ENCODE data around the gene ZYX.

The ZYX gene, protein sequence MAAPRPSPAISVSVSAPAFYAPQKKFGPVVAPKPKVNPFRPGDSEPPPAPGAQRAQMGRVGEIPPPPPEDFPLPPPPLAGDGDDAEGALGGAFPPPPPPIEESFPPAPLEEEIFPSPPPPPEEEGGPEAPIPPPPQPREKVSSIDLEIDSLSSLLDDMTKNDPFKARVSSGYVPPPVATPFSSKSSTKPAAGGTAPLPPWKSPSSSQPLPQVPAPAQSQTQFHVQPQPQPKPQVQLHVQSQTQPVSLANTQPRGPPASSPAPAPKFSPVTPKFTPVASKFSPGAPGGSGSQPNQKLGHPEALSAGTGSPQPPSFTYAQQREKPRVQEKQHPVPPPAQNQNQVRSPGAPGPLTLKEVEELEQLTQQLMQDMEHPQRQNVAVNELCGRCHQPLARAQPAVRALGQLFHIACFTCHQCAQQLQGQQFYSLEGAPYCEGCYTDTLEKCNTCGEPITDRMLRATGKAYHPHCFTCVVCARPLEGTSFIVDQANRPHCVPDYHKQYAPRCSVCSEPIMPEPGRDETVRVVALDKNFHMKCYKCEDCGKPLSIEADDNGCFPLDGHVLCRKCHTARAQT

DNA sequence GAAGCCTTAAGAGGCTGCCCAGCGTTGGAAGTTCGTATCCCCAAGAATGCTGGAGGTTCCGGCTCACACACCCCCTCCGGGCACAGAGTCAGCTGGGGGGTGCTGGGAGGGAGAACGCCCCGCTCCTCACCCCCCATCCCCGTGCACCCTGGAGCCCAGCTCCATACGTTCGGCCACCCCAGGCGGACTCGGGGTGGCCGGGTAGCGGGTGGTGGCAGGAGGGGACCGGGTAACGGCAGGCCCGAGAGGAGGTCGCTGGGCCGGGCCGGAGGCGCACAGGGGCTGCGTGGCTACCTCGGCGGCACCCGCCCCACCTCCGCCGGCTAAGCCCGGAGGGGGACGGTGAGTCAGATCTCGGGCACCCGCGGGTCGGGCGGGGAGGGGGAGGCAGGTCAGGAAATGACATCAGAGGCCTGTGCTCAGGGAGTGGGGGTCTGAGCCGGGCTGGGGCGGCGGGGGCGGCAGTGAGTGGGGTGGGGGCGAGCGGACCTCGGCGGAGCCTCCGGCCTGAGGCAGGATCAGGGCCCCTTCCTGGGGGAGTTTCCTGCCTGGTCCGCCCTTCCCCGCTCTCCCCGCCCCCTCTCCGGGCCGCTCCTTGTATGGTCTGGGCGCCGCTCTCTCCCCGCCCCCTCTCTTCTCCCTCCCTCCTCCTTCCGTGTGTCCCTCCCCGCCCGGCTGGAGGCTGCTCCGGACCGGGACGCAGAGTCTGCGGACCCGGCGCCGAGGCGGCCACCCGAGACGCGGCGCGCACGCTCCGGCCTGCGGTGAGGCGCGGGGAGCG, at the start of gene ZYX:
ZYX (plus strand) TSS at position 700 of the 781 bp plus-strand sequence. CDS start 227 bp downstream, outside the sequence.
- DNase-seq (ENCODE audit: low spot score) = peak; percentile 87

DNA sequence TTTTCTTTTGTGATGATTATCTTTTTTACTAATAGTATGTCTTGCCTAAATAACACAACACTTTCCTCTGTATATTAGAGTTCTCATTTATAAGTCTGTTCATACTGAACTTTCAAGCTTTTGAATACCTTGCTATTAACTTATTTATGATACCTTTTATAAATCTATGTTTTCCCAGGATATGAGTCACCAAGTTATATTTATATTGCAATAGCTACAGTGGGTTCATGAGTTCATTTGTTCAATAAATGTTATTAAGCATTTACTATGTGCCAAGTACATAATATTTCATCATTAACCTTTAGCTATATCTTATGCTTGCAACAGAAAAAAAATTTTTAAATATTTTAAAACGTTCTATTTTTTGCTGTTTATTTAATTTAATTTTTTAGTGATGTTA, 46.9 kb upstream of the ZYX start:
- no peak for DNase-seq (ENCODE audit: low spot score)

DNA sequence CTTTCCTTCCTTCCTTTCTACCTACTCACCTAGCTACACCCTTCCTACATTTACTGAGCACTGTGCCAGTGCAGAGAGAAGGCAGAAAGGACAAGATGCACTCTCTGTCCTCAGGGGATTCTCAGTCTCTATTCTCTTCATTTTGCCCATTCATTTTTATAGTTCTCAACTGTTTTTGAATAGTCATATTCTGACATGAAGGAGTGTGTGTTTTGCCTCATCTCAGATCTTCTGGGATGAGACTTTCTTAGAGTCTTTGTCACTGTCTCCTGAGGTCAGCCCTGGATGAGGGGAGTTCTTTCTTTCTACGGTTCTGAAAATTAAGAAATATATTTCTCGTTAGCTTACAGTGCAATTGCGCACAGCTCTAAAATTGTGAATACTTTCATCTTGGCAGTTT, 43.9 kb upstream of the ZYX start:
- no peak for DNase-seq (ENCODE audit: low spot score)

DNA sequence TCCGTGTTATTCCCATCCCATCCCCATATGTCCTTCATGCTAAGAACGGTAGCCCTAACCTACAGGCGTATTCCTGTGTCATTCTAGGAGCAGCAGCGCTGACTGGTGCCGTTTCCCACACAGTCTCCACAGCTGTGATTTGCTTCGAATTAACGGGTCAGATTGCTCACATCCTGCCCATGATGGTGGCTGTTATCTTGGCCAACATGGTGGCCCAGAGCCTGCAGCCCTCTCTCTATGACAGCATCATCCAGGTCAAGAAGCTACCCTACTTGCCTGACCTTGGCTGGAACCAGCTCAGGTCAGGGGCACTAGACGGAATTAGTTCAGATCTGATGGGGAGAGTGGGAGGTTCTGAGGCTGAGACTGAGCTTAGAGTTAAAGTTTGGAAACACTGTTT, 39.3 kb upstream of the ZYX start:
- no peak for DNase-seq (ENCODE audit: low spot score)

DNA sequence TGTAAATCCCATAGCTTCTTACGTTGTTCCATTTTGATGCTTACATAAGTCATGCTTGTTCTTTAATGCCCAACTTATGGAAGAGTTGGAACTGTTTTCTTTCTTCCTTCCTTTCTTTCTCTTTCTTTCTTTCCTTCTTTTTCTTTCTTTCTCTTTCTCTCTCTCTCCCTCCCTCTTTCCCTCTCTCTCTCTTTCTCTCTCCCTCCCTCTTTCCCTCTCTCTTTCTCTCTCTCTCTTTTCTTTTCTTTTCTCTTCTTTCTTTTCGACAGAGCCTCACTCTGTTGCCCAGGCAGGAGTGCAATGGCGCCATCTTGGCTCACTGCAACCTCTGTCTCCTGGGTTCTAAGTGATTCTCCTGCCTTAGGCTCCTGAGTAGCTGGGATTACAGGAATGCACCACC, 37.5 kb upstream of the ZYX start:
- DNase-seq (ENCODE audit: low spot score) = no peak

DNA sequence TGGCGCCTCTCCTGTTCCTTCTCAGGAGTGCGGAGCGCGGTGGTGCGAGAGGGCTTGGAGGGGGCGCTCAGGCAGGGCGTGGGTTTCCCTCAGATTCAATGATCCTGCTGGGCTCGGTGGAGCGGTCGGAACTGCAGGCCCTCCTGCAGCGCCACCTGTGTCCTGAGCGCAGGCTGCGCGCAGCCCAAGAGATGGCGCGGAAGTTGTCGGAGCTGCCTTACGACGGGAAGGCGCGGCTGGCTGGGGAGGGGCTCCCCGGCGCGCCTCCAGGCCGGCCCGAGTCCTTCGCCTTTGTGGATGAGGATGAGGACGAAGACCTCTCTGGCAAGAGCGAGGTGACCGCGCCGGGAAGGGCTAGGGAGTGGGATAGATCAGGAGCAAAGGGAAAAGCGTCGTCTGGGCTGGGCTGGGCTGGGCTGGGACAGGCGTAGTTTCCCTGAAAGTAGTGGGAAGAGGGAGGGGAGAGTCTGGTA, 35.7 kb upstream of the ZYX start:
- no peak for DNase-seq (ENCODE audit: low spot score)

DNA sequence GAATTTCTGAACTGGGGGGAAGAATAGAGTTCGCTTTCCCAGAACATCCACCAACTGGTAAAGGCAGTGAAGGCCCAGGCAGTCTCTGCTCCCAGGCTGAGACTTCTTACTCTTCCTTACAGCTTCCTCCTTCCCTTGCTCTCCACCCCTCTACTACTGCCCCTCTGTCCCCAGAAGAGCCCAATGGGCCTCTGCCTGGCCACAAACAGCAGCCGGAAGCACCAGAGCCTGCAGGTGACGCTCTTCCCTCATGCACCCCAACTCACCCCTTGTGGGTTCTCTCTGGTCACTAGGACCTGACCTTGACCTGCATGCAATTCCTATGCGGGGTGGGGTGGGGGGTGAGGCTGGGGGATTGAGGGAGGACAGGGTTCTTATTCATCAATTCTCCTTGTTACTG, 35.1 kb upstream of the ZYX start:
- DNase-seq (ENCODE audit: low spot score) = no peak

DNA sequence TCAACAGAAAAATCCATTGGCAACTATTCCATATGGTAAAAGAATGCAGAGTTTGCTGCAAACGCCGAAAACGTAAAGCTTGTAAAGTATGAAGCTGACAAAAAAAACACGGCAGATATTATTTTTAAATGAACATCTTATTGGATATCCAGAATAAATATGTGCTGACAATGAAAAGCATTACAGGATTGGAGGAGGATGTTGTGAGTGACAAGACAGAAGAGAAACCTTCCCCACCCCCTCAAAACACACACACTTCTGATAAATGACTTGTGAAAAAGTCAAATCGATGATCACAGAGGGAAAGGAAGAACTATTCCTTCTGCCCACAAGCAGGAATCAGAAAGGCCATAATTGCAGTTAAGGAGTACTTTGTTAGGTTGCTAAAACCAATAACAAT, 33.2 kb upstream of the ZYX start:
- DNase-seq (ENCODE audit: low spot score) = no peak

DNA sequence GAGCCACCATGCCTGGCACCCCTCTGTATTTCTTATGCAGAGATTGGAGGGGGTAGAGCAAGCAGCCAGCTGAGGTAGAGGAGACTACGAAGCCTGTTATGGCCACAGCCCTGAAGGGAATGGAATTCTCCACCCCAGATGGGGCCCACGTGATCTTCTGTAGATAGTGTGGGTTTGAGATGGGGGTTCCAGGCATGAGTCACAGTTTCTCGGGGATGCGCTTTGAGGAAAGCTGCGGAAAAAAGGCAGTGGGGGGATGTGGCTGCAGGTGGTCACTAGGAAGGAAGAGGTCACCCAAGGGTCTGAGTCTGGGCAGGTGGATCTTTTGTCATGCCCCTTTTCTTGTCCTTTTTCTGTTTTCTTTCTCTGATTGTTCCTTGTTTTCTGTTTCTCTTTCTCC, 30.1 kb upstream of the ZYX start:
- no peak for DNase-seq (ENCODE audit: low spot score)

DNA sequence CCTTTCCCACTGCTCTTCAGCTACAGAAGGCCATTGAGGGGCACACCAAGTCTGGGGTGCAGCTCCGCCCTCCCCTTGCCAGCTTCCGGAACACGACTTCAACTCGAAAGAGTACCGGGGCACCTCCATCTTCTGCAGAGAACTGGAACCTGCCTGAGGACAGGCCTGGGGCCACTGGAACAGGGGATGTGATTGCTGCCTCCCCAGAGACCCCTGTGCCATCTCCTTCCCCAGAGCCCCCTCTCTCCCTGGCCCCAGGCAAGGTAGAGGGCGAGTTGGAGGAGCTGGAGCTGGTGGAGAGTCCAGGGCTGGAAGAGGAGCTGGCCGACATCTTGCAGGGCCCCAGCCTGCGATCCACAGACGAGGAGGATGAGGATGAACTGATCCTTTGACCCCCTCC, 29.6 kb upstream of the ZYX start:
- no peak for DNase-seq (ENCODE audit: low spot score)

DNA sequence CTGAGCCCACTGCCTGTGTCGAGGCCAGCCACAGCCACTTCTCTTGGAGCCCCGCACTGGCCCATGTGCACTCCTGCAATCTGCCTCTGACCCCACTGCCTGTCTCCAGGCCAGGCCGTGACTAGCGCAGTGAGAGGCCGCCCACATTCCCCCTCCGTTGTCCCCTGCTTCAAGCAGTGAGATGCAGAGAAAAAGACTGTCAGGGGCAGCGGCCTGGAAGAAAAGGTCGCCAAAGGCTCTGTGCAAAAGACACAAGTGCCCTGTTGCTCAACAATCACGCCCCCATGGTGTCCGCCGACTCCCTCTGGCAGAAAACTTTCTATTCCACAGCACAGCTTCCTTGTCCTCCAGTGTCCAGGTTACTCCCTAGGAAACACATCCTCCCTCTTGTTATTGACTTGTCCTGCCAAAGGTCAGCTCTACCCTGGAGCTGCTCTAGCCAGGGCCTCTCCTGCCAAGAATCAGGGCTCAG, 28.6 kb upstream of the ZYX start:
- DNase-seq (ENCODE audit: low spot score) = no peak

DNA sequence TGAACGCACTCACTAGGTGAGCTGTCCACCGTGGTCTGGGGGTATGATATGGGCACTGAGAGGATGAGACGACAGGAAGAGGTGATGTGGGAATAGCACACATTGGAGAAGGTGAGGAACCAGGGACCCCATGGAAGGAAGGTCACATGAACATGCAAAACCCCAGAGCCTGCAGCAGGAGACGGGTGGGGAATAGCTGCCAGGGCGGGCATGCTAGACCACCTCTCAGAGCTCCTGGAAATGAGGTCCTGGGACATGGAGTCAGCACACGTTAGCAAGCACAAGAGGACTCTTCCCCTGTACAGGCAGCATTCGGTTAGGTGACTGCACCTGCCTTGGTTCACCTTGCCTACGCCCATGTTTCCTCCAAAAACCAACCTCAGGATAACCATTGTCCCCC, 26.8 kb upstream of the ZYX start:
- no peak for DNase-seq (ENCODE audit: low spot score)

DNA sequence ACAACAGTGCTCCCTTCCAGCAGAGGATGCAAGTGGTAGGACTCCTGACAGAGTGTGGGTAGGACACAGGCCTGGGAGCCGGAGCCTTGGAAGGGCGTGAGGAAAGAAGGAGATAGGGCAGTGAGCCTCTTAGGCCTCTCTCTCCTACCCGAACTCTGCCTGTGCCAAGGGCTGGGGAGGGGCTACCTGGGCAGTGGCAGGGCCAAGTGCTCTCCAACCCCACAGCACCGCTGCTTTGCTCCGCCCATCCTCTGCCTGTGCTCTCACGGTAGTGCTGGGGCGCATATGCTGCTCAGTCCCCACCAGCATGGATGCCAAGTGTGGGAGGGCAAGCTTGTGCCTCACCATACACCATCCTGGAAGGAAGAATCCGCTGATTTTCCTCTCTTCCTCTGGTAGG, 26.2 kb upstream of the ZYX start:
- DNase-seq (ENCODE audit: low spot score) = no peak

DNA sequence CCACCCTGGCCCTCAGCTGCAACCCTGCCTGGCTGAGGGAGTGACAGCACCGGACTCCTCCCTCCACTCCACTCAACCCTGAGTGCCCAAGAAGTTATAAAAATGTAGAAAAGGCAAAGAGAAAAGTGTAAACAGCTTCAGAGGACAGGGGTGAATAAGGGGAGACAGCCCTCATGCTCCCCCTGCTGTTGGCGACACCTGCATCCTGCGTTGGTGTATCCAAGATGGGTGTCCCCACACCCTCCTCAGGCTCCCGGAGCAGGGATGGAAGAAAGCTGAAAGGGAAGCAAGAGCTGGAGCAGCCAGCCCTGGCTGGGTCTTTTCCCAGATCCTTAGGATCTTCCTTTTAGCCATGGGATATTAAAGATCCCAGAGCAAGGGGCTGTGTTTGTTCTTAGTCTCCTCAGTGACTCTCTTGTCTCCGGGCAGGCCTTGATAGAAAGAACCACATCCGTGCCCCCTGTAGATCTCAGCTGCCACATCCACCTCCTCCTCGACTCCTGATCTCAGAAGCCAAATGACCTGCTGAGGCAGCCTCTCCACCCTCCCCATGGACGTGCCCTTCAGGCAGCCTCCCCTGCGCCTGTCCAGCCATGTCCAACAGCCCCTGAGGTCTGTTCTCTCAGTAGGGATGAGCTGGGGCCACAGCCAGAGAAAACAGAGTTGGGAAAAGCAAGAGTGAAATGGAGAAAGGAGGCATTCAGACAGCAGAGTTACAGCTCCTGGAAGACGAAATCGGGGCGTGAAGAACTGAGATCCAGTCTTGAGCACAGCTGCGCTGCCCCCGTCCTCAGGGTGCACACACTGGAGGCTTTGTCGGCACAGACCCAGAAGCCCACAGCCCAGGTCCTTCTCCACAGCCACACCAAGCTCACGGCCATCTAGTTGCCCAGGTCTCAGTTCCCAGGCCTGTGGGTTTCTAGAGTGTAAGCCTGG, 25.4 kb upstream of the ZYX start:
- no peak for DNase-seq (ENCODE audit: low spot score)

DNA sequence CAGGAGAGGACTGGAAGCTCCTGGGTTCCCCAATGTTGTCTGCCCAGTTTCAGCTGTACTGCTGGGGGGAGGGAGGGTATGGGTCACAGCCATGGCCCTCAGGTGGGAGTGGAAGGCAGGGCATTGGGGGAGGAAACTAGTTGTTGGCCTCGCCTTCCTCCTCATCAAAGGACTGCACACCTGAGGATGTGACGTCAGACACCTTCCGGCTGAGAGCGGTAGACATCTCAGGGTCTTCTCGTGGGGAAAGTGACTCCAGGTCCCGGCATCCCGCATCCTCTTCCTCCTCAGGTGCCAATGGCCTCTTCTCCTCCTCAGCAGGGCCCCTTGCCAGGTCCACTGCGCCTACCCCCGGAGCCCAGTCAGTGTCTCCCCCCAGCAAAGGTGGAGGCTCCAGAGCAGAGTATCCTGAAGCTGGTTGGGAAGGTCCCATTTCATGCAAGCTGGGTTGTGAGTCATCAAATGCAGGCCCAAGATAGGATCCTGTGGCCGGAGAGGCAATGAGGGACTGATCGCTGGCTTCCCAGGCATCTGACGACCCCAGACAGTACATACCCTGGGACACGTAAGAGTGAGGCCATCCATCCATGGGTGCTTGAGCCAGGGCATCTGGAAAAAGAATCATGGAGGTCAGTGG, 24.6 kb upstream of the ZYX start:
- no peak for DNase-seq (ENCODE audit: low spot score)

DNA sequence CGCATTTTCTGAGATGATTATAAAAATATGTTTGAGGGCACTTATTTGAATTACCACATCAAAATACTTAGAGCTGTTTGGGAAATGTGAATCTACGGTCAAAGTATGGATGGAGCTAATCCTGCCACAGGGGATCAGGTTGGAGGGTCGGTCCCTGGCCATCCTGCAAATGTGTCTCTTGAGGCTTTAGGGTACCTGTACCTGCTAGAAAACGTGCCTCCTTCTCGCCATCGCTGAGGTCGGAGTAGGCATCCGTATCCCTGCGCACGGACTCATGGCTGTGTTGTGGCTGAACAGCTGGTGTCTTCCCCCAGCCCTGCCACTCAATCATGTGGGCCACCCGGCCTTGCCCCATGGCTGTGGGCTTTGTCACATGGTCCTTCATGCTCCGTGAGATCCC, 22.5 kb upstream of the ZYX start:
- DNase-seq (ENCODE audit: low spot score) = no peak

DNA sequence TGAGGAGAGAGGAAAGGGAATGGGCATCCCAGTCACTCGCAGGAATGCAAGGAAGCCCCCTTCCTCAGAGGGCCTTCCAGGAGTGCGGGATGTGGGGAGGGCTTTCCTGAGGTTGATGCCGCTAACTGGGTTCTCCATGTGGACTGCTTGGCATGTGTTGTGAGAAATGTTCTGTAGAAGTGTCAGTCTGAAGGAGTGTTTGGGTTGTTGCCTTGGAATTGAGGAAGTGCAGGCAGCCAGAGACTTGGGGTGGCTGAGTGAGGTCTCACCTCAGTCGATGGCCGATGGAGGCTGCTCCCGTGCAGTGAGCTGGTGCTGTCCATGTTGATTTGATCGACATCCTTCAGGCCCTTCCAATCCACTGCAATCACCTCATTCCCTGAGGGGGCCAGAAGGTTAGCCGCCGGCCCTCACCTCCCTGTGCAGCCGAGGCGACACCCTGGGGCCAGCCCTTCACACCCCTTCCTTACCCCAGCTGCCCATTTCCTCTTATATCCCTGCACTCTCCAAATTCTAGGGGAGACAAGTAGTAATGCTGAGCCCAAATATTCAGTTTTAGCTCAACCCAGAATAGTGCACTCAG, 21.3 kb upstream of the ZYX start:
- no peak for DNase-seq (ENCODE audit: low spot score)

DNA sequence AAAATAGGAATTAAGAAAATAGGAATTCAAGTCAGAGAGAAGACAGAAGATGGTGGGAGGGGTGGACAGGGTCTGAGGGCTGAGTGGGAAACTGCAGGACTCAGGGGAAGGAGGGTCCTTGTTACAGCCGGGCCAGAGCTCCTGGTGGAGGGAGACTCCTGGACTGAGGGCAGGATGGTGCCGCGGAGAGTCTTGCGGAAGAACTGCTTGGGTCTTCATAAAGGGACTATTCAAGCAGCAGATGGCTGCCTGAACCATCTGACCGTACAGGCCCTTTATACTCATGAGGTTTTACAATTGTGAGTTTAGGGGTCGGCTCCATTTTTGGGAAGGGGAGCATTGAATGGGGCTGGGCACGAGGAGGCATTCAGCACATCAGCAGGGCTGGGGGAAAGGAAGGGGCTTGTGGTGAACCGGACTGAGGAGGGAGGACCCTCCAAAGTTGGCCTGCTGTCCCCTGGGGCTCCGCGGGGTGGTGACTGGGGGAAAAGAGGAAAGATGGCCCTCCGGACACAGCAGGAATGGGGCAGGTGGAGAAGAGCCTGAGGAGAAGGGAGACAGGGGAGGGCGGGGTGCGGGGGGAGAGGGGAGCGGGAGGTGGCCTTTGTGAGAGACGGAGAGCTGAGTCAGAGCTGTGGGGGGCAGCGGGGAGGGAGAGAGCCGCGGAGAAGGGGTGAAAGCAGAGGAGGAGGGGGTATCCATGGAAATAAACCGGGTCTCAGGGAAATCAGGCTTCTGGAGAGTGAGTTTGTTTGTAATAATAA, 20.2 kb upstream of the ZYX start:
- peak; percentile 66 for DNase-seq (ENCODE audit: low spot score)

DNA sequence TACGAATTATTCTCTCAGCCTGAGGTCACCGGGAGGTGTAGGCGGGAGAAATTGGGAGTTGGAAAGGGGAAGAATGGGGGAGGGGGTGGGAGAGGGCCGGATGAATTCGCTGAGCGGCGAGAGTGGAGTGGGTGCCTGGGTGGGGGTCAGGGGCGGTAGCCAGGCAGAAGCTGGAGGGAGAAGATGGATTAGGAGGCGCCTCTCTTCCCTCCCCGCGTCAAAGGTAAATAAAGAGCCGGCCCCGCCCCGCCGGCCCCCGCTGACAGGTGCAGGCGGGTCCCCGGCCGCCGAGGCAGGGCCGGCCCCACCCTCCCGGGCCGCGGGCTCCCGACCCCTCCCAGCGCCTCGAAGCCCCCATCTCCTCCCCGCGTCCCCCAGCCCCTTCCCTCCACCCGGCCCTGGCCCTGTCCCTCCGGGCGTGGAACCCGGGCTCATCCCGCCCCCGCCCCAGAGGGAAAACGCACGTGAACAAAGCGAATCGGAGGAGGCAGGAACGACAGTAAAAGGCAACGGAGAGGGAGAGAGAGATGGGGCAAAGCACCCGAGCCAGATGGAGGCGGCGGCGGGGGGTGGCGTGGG, 19.5 kb upstream of the ZYX start:
- no peak for DNase-seq (ENCODE audit: low spot score)

Data from globus pallidus (tissue), 1 donor.